IPS-11a (cell line): ENCODE results near the gene GRAMD1B.
"Not testable (repeated sequence)": the region's sequence is repeated elsewhere in the genome, so short reads cannot be mapped to it uniquely, and the experiment has no call there.

Experiments
- H3K4me3 ChIP-seq: one replicate; pipeline ENCODE4 v1.5.1; 2013; ENCODE audit warnings: low read depth, low read length, control low read depth

GRAMD1B gene

DNA sequence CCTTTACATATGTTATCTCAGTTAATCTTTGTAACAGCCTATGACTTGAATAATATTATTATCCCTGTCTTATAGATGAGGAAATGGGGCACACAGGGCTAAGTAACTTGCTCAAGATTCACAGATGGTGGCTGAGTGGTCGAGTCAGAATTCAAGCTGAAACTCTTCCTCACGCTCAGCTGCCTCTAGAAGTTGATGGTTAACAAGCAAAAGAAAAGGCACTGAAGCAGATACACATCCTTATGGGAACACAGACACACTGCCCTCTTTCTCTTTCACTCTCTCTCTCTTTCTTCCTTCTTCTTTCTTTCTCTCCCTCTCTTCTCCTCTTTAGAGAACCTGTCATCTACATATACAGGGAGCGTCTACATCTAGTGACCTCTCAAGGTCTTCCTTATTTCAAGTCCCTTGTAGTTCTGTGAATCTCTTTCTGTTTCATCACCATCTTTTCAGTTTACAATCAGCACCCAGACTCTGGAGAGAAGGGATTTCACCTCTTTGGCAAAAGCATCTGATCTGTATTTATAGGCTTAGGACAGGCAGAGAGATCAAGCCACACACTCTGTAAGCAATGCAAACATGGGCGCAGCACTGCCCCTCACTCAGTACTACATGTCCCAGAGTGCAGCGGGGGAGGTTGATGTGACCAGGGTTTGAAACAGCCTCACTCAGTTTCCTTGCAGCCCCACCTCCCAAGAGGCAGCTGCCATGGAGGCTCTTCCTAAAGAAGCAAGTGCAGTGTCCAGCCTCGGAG is 75.7 kb downstream of the GRAMD1B start:
- no peak overlapping the region for H3K4me3 ChIP-seq

DNA sequence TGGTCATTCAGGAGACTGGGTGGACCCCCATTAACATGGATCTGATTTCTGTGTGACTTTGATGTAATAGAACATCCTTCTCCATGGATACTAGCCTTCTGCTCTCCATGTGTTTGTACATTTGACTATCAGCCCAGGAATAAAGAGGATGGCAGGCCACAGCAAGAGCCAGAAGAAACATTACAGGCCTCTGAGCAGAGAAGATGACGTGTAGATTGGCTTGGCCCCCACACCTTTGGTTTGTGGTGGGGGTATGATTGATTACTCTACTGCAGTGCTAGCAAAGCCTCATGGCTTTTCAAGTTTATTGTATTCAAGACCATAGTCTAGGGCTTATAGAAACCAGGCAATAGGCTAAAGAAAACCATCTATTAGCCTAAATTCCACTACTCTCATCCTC is 77.0 kb downstream of the GRAMD1B start:
- H3K4me3 ChIP-seq: no peak overlapping the region

DNA sequence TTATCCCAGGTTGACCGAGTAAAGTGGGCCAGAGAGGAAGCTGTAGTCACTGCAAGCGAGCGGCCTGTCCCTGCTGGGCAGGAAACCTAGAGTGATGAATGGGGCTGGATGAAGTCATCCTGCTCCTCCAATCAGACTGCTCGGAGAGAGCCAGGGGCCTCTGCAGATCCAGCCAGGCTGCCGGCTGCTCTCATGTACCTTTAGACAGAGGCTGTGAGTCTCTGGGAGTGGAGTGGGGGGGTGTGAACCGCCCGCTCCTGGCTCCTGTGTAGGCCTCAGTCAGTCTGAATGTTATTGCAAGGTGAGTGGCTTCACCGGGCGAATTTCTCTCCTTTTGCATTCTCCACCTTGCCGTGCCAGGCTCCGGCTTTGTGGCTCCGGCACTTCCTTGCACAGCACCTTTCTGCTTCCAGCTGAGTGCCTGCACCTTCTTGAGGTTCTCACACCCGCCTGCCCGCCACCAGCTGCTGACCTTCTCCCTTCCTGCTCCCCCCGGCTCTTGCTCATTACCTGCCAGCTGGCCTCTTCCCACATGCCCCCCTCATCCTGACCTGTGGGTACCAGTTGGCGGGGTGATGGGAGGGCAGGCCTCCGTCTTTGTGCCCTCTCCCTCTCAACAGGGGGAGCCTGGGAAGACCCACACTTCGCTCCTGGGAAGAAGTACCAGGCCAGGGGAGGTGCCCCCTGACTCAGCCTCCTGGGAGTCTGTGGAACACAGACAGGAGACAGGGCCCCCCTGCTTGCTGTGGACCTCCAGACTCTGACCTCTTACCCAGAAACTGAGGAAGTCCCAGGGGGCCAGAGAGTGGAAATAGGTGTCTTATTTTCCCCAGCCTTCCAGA is 79.9 kb downstream of the GRAMD1B start:
- no peak overlapping the region for H3K4me3 ChIP-seq

DNA sequence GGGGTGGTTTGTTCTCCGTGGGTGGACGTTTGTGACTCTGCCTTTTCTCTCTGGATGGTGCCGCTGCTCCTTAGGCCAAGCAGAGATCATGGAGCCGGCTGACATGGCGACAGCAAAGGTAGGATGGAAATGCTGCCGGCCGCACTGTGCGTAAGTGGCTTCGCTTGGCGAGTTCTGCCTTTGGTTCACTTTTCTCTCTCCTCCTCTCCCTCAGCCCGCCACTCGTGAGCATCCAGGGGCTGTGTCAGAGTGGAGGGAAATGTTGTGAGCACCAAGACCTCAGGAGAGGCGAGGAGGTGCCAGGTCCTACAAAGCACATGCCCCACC is 80.5 kb downstream of the GRAMD1B start:
- no peak overlapping the region for H3K4me3 ChIP-seq

DNA sequence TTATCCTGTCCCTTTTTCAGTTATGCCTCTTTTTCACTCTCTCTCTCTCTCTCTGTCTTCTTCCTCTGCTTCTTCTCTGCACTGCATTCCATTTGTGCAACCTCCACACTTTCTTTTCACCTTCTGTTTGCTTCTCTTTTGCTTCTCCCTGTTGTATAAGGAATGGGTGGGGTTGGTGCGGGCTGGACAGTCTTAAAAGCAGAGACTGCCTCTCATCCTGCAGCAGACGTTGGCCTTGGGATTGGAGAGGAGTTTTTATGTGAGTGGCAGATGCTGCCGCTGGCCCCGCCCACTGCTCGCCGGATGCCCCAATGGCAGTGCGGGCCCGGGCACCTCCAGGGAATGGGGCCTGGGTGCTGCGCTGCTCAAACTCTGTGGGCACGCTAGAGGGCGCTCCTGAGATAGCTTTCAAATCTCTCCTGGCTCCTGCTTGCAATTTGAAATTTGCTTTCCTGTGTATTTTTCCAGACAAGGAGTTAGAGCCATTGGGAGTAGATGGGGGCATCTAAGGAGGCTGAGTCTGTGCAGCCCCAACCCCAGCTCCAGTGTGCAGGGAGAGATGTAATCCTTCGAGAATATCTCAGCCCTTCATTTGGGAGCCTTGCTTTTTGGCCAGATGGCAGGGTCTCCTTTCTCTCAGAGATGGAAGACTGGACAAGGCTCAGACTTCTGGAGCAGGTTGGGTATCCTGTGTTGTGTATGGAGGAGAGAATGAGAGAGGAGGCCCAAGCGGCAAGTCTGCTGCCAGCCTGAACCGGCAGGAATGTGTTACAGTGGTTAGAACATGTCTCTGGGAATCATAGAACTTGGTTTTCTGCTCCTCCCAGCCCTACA is 81.2 kb downstream of the GRAMD1B start:
- H3K4me3 ChIP-seq: no peak overlapping the region

DNA sequence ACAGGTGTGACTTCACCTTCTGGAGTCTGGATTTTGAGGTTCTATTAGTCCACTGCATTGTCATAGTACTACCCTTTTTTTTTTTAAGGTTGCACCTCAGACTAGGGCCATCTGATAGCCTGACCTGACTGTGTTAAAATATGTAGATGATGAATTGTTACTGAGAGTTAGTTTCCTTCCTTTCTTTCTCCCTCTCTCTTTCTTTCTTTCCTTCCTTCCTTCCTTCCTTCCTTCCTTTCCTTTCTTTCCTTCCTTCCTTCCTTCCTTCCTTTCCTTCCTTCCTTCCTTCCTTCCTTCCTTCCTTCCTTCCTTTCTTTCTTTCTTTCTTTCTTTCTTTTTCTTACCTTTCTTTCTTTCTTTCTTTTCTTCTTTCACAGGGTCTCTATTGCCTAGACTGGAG is 83.2 kb downstream of the GRAMD1B start:
- not testable (repeated sequence) for H3K4me3 ChIP-seq

DNA sequence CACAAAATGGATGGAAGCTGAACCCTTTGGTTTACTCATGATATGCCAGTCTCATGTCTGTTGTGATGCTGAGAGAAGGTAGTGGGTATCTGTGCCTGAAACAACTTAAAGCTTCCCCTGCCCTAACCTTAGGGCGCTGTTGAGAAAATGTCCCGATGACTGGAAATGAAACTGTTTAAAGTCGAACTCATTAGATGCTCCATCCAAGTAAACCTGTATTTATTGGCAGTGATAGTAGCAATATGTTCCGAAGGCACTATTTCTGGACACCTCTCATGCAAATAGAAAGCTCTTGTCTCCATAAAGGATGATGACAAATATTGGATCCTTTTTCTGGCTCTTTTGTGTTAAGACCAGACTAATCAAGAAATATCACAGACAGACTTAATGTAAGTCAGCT is 86.2 kb downstream of the GRAMD1B start:
- no peak overlapping the region for H3K4me3 ChIP-seq

DNA sequence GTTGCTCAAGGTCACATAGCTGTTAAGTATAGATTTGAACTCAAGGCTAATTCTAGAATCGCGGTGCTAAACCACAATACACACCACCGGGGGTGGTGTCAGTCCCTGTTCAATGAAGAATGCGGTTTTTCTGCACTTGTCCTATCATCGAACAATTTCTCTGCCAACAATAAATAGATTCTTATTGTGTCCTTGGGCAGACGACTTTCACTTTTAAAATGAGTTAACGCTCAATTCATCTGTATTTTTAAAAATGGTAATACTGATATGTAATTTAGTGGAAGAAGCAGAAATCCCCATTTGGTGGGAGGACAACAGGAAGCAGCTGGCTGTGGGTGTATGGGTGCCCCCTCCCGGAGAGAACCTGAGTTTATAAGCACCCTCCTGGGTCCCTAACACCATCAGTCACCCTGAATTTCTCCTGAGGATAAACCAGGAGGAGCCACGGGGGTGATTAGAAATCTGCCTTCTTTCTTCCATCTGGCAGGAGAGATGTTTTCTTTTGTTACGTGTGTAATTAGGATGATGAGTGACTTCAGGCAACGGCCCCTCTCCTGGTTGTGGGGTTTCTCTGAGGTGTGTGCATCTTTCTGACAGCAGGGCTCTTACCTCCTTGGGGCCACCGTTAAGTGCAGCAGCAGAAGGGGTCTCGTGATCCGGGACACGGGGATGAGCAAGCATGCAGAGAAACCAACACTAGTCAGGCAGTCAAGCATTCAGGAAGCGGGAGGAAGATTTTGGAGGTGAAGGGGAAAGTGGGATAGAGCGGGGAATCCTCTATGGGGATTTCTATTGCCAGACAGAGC is 87.7 kb downstream of the GRAMD1B start:
- H3K4me3 ChIP-seq: no peak overlapping the region

DNA sequence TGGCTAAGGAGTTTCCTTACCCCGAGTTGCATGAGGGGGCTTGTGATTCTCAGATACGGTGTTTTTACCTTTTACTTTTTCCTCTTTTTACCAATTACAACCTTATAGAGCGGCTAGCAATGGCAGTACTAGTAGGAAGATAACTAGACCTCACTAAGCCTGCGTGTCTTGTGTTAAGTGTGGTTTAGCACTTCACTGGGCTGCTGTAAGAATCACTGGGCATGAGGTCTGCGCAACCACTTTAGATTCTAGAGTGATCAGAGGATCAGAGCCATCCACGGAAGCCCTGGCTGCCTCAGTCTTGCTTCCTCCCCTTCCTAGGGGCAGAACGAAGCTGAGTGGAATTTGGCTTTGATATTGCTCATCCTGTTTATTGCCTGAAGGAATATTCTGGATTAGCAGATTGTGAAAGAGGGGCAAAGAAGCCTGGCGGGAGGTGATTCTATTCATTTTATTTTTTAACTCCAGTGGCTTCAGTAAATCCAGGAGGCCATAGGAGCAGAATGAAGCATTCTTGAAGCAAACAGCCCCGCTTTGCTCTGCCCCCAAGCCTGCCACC is 88.5 kb downstream of the GRAMD1B start:
- no peak overlapping the region for H3K4me3 ChIP-seq

DNA sequence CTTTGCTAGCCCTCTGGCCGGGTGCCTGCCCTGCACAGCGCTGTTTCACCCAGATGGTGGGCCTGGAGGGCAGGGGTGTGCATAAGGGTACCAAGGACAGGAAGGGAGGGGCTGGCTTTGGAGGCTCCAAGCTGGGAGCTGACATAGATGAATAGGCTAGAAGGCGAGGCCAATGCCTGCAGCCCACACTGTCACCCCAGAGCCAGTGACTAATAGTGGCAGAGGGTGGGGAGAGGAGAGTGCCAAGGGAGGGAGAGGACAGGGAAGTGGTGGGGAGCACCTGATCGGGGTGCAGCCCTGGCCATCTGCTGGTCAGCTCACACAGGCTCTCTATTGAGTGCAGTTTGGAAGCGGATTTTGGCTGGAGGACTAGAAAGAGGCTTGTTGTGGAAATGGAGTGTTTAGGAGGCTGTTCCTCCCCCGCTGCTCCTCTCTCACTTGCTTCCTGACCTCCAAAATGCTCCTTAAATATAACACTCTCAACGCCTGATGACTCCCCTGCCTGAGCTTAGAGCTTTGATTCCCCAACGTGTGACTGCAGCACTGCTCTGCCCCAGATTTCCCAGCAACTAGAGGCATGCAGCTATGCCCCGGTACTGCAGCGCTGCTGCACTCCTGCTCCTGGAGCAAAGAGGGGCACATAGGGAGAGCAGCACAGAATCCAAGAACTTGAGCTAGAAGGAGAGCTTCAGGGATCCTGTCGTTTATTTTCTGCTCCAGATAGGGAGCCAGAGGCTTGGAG is 89.2 kb downstream of the GRAMD1B start:
- H3K4me3 ChIP-seq: no peak overlapping the region

DNA sequence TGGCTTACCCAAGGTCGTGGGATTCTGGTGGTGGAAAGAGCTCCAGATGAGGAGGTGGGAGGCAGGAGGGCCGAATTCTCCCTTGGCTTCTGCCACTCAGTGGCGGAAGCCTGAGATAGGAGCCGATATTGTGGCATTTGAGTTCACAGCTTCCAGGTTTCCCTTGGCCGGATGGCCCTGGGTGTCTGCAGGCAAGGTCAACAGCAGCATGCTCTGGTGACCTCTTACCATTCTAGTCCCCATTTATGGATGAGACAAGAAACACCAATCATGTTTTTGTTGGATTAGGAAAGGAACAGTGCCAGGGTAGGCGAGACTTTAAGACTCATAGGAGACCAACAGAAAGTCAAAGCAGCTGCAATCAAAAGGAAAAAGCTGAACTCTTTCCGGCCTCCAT is 89.7 kb downstream of the GRAMD1B start:
- no peak overlapping the region for H3K4me3 ChIP-seq

DNA sequence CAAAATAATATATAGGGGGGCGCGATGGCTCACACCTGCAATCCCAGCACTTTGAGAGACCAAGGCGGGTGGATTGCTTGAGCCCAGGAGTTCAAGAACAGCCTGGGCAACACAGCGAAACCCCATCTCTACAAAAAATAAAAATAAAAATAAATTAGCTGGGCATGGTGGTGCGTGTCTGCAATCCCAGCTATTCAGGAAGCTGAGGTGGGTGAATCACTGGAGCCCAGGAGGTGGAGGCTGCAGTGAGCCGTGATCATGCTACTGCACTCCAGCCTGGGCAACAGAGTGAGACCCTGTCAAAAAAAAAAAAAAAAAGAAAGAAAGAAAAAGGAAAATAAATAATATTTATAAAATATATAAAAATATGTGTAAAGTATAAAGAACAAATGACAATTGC is 90.4 kb downstream of the GRAMD1B start:
- not testable (repeated sequence) for H3K4me3 ChIP-seq

DNA sequence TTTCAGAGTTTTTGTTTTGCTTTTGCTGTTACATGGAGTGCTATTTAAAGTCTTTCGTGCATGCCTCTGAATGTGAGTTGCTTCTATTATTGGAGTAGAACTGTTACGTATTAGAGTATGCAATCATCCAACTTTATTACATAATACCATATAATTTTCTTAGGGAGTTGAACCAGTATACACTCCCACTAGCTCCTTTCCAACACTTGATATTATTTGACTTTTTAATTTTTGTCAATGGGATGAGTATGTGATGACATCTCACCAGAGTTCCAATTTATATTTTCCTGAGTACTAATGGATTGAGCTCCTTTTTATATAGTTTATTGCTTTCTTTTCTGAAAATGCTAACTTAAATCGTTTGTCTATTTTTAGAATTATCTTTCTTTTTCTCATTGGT is 90.9 kb downstream of the GRAMD1B start:
- no peak overlapping the region for H3K4me3 ChIP-seq

DNA sequence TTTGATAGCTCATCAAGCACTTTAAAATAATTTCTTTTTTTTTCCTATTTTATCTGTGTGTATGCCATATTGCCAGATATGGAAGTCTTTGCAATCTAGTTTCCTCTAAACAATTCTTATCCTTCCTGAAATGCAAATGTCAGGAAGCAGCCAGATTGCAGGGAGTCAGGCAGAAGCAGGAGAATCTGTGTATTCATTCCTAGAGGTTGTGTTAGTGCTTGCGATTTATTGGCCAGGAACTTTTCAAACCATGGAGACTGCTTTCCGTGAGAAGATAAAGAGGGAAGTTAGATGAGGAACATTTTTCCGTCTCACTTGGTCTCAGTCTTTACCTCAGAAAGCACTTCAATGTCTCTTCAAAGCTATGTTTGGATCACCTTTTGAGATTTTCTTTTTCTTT is 91.9 kb downstream of the GRAMD1B start:
- H3K4me3 ChIP-seq: no peak overlapping the region

DNA sequence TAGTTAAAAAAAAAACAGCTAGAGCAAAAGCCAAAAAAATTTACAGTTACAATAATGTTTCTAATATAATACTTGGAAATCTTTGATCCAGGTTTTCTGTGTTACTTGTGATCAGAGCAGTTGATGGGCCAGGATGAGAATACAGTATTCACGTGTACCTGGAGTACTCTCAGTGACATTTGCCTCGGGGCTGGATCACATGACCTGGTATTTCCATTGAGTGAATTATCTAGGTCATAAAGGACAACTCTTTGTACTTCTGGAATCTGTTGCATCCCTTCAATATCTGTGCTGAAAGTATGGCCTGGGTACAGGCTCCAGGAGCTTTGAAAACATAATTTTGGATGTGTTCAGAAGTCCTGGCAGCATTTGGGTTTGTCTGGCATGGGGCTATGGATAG is 93.5 kb downstream of the GRAMD1B start:
- no peak overlapping the region for H3K4me3 ChIP-seq

DNA sequence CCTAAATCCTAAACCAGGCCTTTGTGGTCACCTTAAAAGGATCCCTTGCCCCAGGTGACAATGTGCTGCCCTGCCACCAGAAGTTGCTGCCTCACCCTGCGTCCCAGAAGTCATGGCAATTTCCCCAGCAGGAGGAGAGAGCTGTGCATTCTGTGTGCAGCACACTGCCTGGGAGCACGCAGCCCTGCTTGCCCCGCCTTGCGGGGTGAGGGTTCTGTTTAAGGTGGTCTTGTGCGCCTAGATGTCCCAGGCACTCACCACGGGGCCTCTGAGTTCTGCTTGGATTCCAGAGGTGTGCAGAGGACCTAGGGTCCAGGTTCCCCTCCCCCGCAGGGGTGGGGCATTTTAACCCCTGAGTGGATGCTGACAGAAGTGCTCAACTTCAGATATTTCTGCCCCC is 95.0 kb downstream of the GRAMD1B start:
- no peak overlapping the region for H3K4me3 ChIP-seq

DNA sequence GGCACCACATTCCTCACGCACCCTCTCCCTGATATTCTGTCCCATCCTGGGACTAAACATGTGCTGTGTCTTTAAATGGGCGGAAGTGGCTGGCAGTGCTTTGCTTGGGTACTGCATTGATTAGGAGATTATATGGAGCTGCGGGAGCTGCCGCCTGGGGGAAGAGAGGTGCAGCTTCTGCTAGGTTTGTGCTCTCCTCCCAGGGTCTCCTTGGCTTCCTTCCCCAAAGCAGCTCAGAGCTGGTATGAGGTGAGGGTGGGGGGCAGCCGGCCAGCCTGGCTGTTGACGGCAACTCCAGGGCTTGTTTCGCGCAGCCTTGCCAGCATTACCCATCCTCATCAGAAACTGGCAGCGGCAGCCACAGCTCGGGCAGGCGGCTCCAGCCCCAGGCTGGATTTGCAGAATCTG is 95.4 kb downstream of the GRAMD1B start:
- no peak overlapping the region for H3K4me3 ChIP-seq

DNA sequence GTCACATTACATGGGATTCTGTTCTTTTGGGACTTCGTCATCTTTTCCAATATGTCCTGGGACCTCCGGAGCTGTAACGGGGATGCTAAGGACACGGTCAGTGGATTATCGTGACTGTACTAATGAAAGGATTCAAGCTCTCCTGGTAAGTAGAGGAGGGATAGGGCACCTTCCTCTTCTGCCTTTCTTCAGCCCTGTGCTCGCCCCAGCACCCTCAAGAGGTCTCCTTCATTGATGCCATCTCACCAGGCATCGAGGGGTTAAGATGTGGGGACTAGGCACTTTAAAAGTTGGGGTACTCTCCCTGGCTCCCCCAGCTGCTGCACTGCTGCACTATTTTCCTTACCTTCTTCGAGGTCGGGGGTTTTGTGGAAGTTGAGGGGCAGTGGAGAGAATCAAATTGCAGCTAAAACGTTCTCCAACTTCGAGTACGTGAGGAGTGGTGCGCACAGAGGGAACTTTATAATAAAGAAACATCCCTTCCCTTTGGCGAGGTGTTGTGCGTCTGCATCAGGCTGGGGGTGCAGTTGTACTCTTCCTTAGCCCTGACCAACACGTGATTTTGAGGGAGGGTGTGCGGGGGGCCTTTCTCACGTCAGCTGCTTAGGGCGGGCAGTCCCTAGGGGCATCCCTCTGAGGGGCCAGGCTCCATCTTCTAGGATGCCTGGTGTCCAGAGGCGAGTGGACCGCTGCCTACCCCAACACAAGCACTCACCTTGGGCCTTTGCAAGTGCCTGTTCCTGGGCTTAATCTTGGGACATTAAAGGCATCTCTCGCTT is 96.1 kb downstream of the GRAMD1B start:
- no peak overlapping the region for H3K4me3 ChIP-seq

DNA sequence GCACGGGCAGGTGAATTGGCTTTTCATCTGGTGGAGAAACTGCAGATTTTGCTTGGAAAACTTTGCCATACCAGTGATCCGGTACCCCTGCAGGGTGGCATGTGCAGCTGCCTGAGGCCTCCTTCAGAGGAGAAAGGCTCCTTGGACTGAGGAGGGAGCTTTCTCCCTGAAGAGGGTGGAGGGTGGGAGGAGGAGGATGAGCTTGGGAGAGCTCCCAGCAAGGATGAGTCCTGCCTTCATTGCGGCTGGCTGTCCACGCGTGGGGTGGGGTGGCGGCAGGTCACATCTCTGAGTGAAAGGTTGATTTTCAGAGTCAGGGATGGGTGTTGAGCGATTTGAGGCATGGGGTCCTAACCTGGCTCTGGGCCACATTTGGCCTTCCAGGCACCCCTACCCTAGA is 96.8 kb downstream of the GRAMD1B start:
- H3K4me3 ChIP-seq: no peak overlapping the region
